H1 (cell line): Measurements from ENCODE around the gene PITRM1. TPM values are rescaled to one million over a fixed set of nuclear protein-coding genes. Genes with fewer than 3 reads are reported as not detected.

ENCODE experiments used
- CTCF ChIP-seq, 3 experiments: IDR thresholded peaks; 1 replicate in 2 of 3; 2 replicates in 1 of 3; pipeline versions ENCODE4 v1.5.1 to v1.6.1; 2011; ENCODE audit warnings: low read length in 3 of 3, mild to moderate bottlenecking in 3 of 3, inconsistent platforms in 2 of 3, low read depth in 1 of 3, moderate library complexity in 1 of 3; ENCODE audit not compliant: insufficient read depth in 1 of 3; ENCODE audit errors: control extremely low read depth in 1 of 3
- polyA plus RNA-seq, 7 experiments: library from polyadenylated mRNA; depleted of rRNA in 3 of 7; stranded (reverse) in 5 of 7; unstranded in 2 of 7; fragments of >200 nt in 5 of 7; fragments of 200-250 nt in 2 of 7; gene quantifications; 1 replicate in 5 of 7; 2 replicates in 1 of 7; 4 replicates in 1 of 7; pipeline versions ENCODE4 v1.2.1 to v1.2.3, GENCODE V29; 2011 to 2013; ENCODE audit warnings: missing spikeins in 2 of 7, mixed read lengths in 2 of 7
- total RNA-seq: library from RNA; stranded (reverse); fragmentation: NEBNext Ultra II Directional; extraction: Animal tissue kit (Norgen Biotek cat#: 25700); gene quantifications from 2 replicates; pipeline ENCODE4 v1.2.1, GENCODE V29; 2021

PITRM1 gene
- total and polyA plus RNA-seq, 2 of the 8 experiments (the other 6 are each of a cell fraction or from before 2014, with no cell fraction given), result 18.6 to 31.5 TPM

GRCh38 chr10:3122486-3123205, 49.9 kb downstream of the PITRM1 start (continued):
- no peak for TF ChIP-seq CTCF (IDR thresholded peaks at IDR 0.05; ENCODE audit: control extremely low read depth in 1 of 3, insufficient read depth in 1 of 3, low read depth in 1 of 3, low read length in 3 of 3)
- TF ChIP-seq, all 59 proteins: peak for 0
